NCI-H1048 (cell line): ENCODE data around the gene DCTN1.
"Not testable (repeated sequence)": the region's sequence is repeated elsewhere in the genome, so short reads cannot be mapped to it uniquely, and the experiment has no call there.

Source experiments
- DNase-seq: peaks from one replicate; lab custom pipeline; 2025; lab: John Stamatoyannopoulos, UW

DCTN1 gene

GRCh38 chr2:74369976-74370375 lies 10.1 kb downstream of the DCTN1 start:
- DNase-seq: no peak

- no peak for DNase-seq
These were observed 11.6 kb downstream of the DCTN1 start for GRCh38 chr2:74368499-74368898.

- DNase-seq: no peak
These were observed 12.3 kb downstream of the DCTN1 start for GRCh38 chr2:74367789-74368188.

- DNase-seq: no peak
These were observed 14.1 kb downstream of the DCTN1 start for GRCh38 chr2:74366036-74366435.

GRCh38 chr2:74364533-74365505 lies 15.3 kb downstream of the DCTN1 start:
- DNase-seq: no peak

- DNase-seq: no peak
These were observed 18.8 kb downstream of the DCTN1 start for GRCh38 chr2:74361327-74361726.

- DNase-seq: no peak
These were observed 22.5 kb downstream of the DCTN1 start for GRCh38 chr2:74357627-74358026.

- no peak for DNase-seq
These were observed 30.2 kb downstream of the DCTN1 start for GRCh38 chr2:74349889-74350288.

GRCh38 chr2:74347742-74348141 lies 32.4 kb downstream of the DCTN1 start:
- no peak for DNase-seq

- no peak for DNase-seq
These were observed 32.8 kb downstream of the DCTN1 start for GRCh38 chr2:74347303-74347702.

- DNase-seq: no peak
These were observed 34.7 kb downstream of the DCTN1 start for GRCh38 chr2:74345272-74345943.

GRCh38 chr2:74343316-74343715 lies 36.8 kb downstream of the DCTN1 start, which contains the start of gene SLC4A5:
TSS of gene SLC4A5 (minus strand) at chr2:74343416. CDS start at chr2:74315023, 28,393 bp downstream.
- DNase-seq: no peak

GRCh38 chr2:74336227-74336626 lies 43.9 kb downstream of the DCTN1 start:
- not testable (repeated sequence) for DNase-seq

GRCh38 chr2:74334931-74335333 lies 45.2 kb downstream of the DCTN1 start:
- peak; percentile 48 for DNase-seq

GRCh38 chr2:74333896-74334586 lies 46.1 kb downstream of the DCTN1 start:
- DNase-seq: no peak

GRCh38 chr2:74333175-74333574 lies 46.9 kb downstream of the DCTN1 start:
- no peak for DNase-seq

GRCh38 chr2:74332550-74333174 lies 47.4 kb downstream of the DCTN1 start:
- DNase-seq: no peak

GRCh38 chr2:74328573-74328972 lies 51.5 kb downstream of the DCTN1 start:
- DNase-seq: no peak

- no peak for DNase-seq
These were observed 52.0 kb downstream of the DCTN1 start for GRCh38 chr2:74328074-74328473.

GRCh38 chr2:74327627-74328026 lies 52.5 kb downstream of the DCTN1 start:
- DNase-seq: no peak

- no peak for DNase-seq
These were observed 52.9 kb downstream of the DCTN1 start for GRCh38 chr2:74327199-74327598.

- DNase-seq: no peak
These were observed 54.3 kb downstream of the DCTN1 start for GRCh38 chr2:74325815-74326214.
